ENCODE measurements around the gene GPC6. TPM values are rescaled to one million over a fixed set of nuclear protein-coding genes. Genes with fewer than 3 reads are reported as not detected.

Gene GPC6
- total RNA-seq, 1 experiment from 2014 or later: not detected

- POLR2A ChIA-PET (ENCODE audit: unreplicated experiment): no interaction called here
Observed at GRCh38 chr13:94286581-94286980, 1060.0 kb downstream of the GPC6 start.

GRCh38 chr13:94291631-94292322, 1065.2 kb downstream of the GPC6 start:
- H3K79me2 ChIP-seq (ENCODE audit: low read depth): no peaks in the 10 kb centered on the region
- no peaks in the 10 kb centered on the region for H4K20me1 ChIP-seq (ENCODE audit: insufficient read depth)
- no peak overlapping the region for H3K4me3 ChIP-seq
- H3K9me3 ChIP-seq (ENCODE audit: insufficient read depth, low read depth): no peaks in the 10 kb centered on the region
- BruUV-seq (replicated peaks): no TSS peak
- H3K9me2 ChIP-seq (ENCODE audit: insufficient read depth): no peaks in the 10 kb centered on the region
- no peak overlapping the region for H2AFZ ChIP-seq
- no peak overlapping the region for H3K4me2 ChIP-seq
- no peaks in the 10 kb centered on the region for H3K36me3 ChIP-seq (ENCODE audit: low read depth)
- no peak for TF ChIP-seq EZH2 (IDR thresholded peaks at IDR 0.05; ENCODE audit: low read depth)
- no peak for TF ChIP-seq CTCF (conservative IDR thresholded peaks at IDR 0.05)
- DNase-seq: no peak
- intact Hi-C loops (cut with micrococcal nuclease; ENCODE audit: unreplicated experiment): no loop called here
- POLR2A ChIA-PET (ENCODE audit: unreplicated experiment): no interaction called here
- no peaks in the 10 kb centered on the region for H3F3A ChIP-seq (ENCODE audit: insufficient read depth, low read depth)
- H3K27me3 ChIP-seq (ENCODE audit: insufficient read depth, low read depth): no peaks in the 10 kb centered on the region
- no peak overlapping the region for H3K27ac ChIP-seq
- CTCF ChIA-PET: no interaction called here
- H3K4me1 ChIP-seq (replicated peaks; ENCODE audit: insufficient read depth): no peaks in the 10 kb centered on the region

More at GRCh38 chr13:94286581-94286980, 1060.0 kb downstream of the GPC6 start:
- Histone ChIP-seq H4K20me1 (ENCODE audit: insufficient read depth) (no peaks in the 10 kb centered on the region), H3K9me3 (ENCODE audit: insufficient read depth, low read depth) (no peaks in the 10 kb centered on the region), H3K36me3 (ENCODE audit: low read depth) (no peaks in the 10 kb centered on the region), H2AFZ (no peak overlapping the region), H3K4me1 (replicated peaks; ENCODE audit: insufficient read depth) (no peaks in the 10 kb centered on the region), H3F3A (ENCODE audit: insufficient read depth, low read depth) (no peaks in the 10 kb centered on the region), H3K4me2 (no peak overlapping the region), H3K27me3 (ENCODE audit: insufficient read depth, low read depth) (no peaks in the 10 kb centered on the region), H3K79me2 (ENCODE audit: low read depth) (no peaks in the 10 kb centered on the region), H3K27ac (no peak overlapping the region), H3K9me2 (ENCODE audit: insufficient read depth) (no peaks in the 10 kb centered on the region), H3K4me3 (no peak overlapping the region)
- CTCF ChIA-PET: no interaction called here
- DNase-seq: no peak
- TF ChIP-seq EZH2 (IDR thresholded peaks at IDR 0.05; ENCODE audit: low read depth): no peak
- no peak for TF ChIP-seq CTCF (conservative IDR thresholded peaks at IDR 0.05)
- no TSS peak for BruUV-seq (replicated peaks)
- intact Hi-C loops (cut with micrococcal nuclease; ENCODE audit: unreplicated experiment): no loop called here

GRCh38 chr13:94292323-94292640, 1065.7 kb downstream of the GPC6 start:
- ChIA-PET CTCF (no interaction called here), POLR2A (ENCODE audit: unreplicated experiment) (no interaction called here)
- H3K4me2 ChIP-seq: no peak overlapping the region
- no peaks in the 10 kb centered on the region for H3K9me3 ChIP-seq (ENCODE audit: insufficient read depth, low read depth)
- no peaks in the 10 kb centered on the region for H3K9me2 ChIP-seq (ENCODE audit: insufficient read depth)
- no TSS peak for BruUV-seq (replicated peaks)
- no peaks in the 10 kb centered on the region for H4K20me1 ChIP-seq (ENCODE audit: insufficient read depth)
- no peaks in the 10 kb centered on the region for H3K4me1 ChIP-seq (replicated peaks; ENCODE audit: insufficient read depth)
- no peaks in the 10 kb centered on the region for H3F3A ChIP-seq (ENCODE audit: insufficient read depth, low read depth)
- DNase-seq: no peak
- no peak overlapping the region for H2AFZ ChIP-seq
- H3K79me2 ChIP-seq (ENCODE audit: low read depth): no peaks in the 10 kb centered on the region
- H3K36me3 ChIP-seq (ENCODE audit: low read depth): no peaks in the 10 kb centered on the region
- intact Hi-C loops (cut with micrococcal nuclease; ENCODE audit: unreplicated experiment): no loop called here
- no peak overlapping the region for H3K27ac ChIP-seq
- no peak overlapping the region for H3K4me3 ChIP-seq
- no peaks in the 10 kb centered on the region for H3K27me3 ChIP-seq (ENCODE audit: insufficient read depth, low read depth)
- TF ChIP-seq EZH2 (IDR thresholded peaks at IDR 0.05; ENCODE audit: low read depth) (no peak), CTCF (conservative IDR thresholded peaks at IDR 0.05) (no peak)
